Right lobe of liver (tissue), 6 donors: ENCODE measurements around the gene NKX2-2. TPM values are rescaled to one million over a fixed set of nuclear protein-coding genes. Genes with fewer than 3 reads are reported as not detected.
A peak's percentile ranks its signal among the peaks of the same experiment; 100 is the strongest.

ENCODE experiments used
- ATAC-seq, 4 donors: fragments of 200-7000 bp; cut with Tn5 transposase; one replicate each; pipeline ENCODE4 v1.9.1; 2020; ENCODE audit warnings: mild to moderate bottlenecking in 4 of 4, moderate library complexity in 4 of 4
- DNase-seq, 3 donors: peaks; one replicate each; pipeline ENCODE4 v3.0.0-alpha.2; 2020
- H3K27ac ChIP-seq, 3 donors: fragments of 200-600 bp; one replicate each; pipeline ENCODE4 v1.8.0; 2022
- H3K27me3 ChIP-seq, 2 donors: fragments of 200-600 bp; one replicate each; pipeline ENCODE4 v1.8.0; 2022
- H3K36me3 ChIP-seq, 4 donors: fragments of 200-600 bp; sonication (generic) in 1 of 4; one replicate each; pipeline versions ENCODE4 v1.5.1 to v1.8.0; 2017 to 2022; ENCODE audit warnings: control low read depth in 1 of 4
- H3K4me1 ChIP-seq, 4 donors: fragments of 200-600 bp; sonication (generic) in 1 of 4; one replicate each; pipeline versions ENCODE4 v1.5.1 to v1.8.0; 2017 to 2022; ENCODE audit warnings: control low read depth in 1 of 4
- H3K4me3 ChIP-seq, 3 donors: fragments of 200-600 bp; one replicate each; pipeline ENCODE4 v1.8.0; 2022
- H3K9me3 ChIP-seq, 4 donors: fragments of 200-600 bp; sonication (generic) in 1 of 4; one replicate each; pipeline versions ENCODE4 v1.5.1 to v1.8.0; 2017 to 2022; ENCODE audit warnings: control low read depth in 1 of 4
- POLR2A ChIP-seq: fragments of 450-650 bp; IDR thresholded peaks from one replicate; pipeline ENCODE4 v1.6.1; 2017; ENCODE audit warnings: antibody characterized with exemption, mild to moderate bottlenecking
- WGBS: methylation state at CpG from one replicate; pipeline ENCODE4 v1.1.6; 2018; ENCODE audit warnings: low coverage, low lambda C conversion rate; ENCODE audit not compliant: insufficient coverage; ENCODE audit errors: missing lambda C conversion rate; 5-methylcytosine and 5-hydroxymethylcytosine counted together
- intact Hi-C, 2 donors: fragments of 100-400 bp; cut with DNase I; formaldehyde crosslinking; loops; one replicate each; pipeline versions ENCODE4 v1.11.2 to v1.14.1; 2022
- total RNA-seq, 6 experiments: library from RNA; depleted of rRNA in 2 of 6; stranded (reverse); fragments of >200 nt in 2 of 6; fragmentation: NEBNext Ultra II Directional in 3 of 6; extraction: Animal tissue kit (Norgen Biotek cat#: 25700) in 3 of 6; gene quantifications; one replicate each; pipeline versions ENCODE4 v1.1.0 to v1.2.4, GENCODE V29; 2016 to 2023
- TF ChIP-seq, protein P1 (sequence below), 4 donors: fragments of 200-600 bp in 3 of 4; fragments of 450-650 bp in 1 of 4; IDR thresholded peaks; one replicate each; pipeline versions ENCODE4 v1.5.1 to v1.8.0; 2016 to 2022; ENCODE audit warnings: antibody characterized with exemption in 4 of 4, mild to moderate bottlenecking in 2 of 4
- donor health status: DM: no; HTN: yes; CAD: no.
- donor health status: DM: no; HTN: no; CAD: no.
- donor health status: DM: no; HTN: no; CAD: no.
- donor health status: DM: no; HTN: yes; CAD: no.
- donor health status: DM: no; HTN: yes; CAD: no.

NKX2-2 gene
- total RNA-seq, 6 experiments from 2014 or later = not detected

DNA sequence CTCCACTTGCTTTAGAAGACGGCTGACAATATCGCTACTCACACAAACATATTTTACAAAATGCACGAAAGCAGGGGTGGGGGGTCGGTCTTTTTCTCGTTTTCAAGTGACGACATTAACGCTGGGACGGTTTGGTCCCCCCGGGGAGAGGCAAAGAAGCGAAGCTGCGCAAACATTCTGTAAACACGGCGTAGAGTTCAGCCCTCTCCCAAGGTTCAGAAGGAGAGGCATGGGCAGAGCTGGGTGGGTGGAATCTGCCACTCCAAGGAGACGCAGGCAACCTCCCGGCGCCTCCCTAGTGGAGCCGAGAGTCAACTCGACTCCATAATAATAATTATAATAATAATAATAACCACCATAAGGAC is 2.4 kb downstream of the NKX2-2 start:
- intact Hi-C loops = no loop called here
- Histone ChIP-seq H3K27ac (no peak overlapping the region), H3K4me3 (no peak overlapping the region), H3K27me3 (peaks cover 5 to 57% of the 10 kb centered on the region in 2 donors), H3K4me1 (peaks cover 0 to 43% (median 11%) of the 10 kb centered on the region in 4 donors), H3K9me3 (no peaks in the 10 kb centered on the region), H3K36me3 (no peaks in the 10 kb centered on the region)
- ATAC-seq = no peak
- no peak for TF ChIP-seq POLR2A
- TF ChIP-seq, protein P1, sequence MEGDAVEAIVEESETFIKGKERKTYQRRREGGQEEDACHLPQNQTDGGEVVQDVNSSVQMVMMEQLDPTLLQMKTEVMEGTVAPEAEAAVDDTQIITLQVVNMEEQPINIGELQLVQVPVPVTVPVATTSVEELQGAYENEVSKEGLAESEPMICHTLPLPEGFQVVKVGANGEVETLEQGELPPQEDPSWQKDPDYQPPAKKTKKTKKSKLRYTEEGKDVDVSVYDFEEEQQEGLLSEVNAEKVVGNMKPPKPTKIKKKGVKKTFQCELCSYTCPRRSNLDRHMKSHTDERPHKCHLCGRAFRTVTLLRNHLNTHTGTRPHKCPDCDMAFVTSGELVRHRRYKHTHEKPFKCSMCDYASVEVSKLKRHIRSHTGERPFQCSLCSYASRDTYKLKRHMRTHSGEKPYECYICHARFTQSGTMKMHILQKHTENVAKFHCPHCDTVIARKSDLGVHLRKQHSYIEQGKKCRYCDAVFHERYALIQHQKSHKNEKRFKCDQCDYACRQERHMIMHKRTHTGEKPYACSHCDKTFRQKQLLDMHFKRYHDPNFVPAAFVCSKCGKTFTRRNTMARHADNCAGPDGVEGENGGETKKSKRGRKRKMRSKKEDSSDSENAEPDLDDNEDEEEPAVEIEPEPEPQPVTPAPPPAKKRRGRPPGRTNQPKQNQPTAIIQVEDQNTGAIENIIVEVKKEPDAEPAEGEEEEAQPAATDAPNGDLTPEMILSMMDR (IDR thresholded peaks at IDR 0.05) = no peak
- peak in 1 of 3 donors; percentile 19 for DNase-seq
- 21% methylated on average over 18 of the region's 18 CpGs for WGBS

DNA sequence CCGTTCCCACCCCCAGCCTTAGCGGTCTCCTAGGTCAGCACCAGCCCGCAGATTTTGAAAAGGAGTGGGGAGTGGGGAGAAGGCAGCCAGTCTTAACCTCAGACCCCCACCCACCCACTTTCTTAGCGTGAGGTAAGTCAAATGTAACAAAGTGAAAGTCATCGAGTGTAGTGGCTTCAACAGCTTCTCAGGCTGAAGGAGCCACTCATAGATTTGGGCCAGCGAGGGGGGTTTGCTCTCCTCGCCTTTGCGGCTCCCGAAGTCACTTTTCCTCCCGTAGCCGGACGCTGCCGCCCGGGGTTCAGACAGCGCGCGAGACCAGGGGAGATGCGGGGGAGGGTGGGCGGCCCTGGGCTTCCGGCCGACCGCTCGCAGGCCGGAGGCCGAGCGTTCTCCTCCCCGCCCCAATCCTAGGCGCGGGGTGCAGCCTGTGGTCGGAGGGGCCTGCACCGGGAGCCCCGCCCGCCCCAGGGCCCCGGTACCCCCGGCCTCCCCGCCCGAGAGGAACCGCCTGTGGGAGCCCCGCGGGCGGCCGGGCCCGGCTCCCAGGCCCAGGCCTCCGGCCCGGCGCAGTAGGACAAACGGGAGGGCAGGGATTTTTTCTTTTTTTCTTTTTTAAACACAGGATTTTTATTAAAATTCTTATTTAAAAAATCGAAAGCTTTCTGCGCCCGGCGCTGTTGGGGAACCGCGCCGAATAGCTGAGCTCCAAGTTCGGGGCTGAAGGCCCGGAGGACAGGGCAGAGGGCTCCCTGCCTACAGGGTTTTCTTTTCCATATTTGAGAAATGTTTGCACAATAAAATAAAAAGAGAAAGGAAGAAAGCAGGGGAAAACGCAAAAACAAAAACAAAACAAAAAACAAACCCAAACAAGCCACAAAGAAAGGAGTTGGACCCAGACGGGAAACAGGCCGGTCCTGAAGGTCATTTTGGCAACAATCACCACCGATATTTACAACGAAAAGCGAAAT is 3.2 kb downstream of the NKX2-2 start:
- Histone ChIP-seq H3K4me1 (peaks cover 0 to 47% (median 13%) of the 10 kb centered on the region in 4 donors), H3K36me3 (no peaks in the 10 kb centered on the region), H3K27me3 (peaks cover 5 to 54% of the 10 kb centered on the region in 2 donors), H3K4me3 (peak overlapping the region; percentile 9 to 36 (median 23)), H3K27ac (no peak overlapping the region), H3K9me3 (no peaks in the 10 kb centered on the region)
- no peak for ATAC-seq
- intact Hi-C loops = no loop called here
- DNase-seq = peak in 1 of 3 donors; percentile 20
- TF ChIP-seq, protein P1 (IDR thresholded peaks at IDR 0.05) = no peak
- TF ChIP-seq POLR2A = no peak
- WGBS = 20% methylated on average over 38 of the region's 62 CpGs

DNA sequence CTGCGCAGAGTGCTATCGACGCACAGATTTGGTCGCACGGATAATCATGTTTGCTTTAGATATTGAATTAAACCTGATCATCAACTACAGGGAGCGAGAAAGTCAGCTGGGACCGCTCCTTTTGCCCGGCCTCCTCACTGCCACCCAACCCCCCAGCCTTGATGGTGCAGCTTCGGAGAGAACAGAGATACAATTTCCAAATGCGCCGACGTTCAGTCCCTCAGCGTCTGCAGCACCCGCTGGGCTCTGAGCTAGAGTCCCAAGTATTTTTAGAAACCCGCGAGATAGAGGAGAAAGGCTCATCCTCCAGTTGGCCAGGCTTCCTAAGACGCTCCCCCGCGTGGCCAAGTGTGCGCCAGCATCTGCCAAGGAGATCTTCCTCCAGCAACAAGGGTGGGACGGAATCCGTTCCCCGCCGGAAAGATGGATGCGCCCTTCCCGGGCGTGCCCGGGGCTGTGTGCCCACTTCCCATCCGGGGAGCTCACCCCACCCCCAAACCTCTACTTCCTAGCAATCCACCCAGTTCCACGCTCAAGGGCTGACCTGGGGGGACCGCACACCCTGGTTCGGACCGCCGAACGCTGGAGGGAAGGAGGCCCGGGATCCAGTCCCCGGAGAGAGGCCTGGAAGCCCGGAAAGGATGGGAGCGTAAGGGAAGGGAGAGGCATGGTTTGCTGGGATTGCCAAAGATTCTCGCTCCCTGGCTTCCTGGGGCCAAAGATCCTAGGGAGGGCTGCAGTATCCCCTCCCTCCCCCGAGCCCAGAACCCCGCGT is 4.1 kb downstream of the NKX2-2 start:
- WGBS = 3% methylated on average over 29 of the region's 43 CpGs
- no peak for ATAC-seq
- Histone ChIP-seq H3K9me3 (no peaks in the 10 kb centered on the region), H3K27me3 (peaks cover 5 to 50% of the 10 kb centered on the region in 2 donors), H3K27ac (no peak overlapping the region), H3K4me3 (peak overlapping the region in 1 of 3 donors; percentile 36), H3K36me3 (no peaks in the 10 kb centered on the region), H3K4me1 (peaks cover 0 to 50% (median 15%) of the 10 kb centered on the region in 4 donors)
- intact Hi-C loops = loop anchor here (5.0 to 10.0 kb wide), 3 partner anchors 65 to 645 kb away; no protein-coding TSS in a partner anchor
- no peak for DNase-seq
- TF ChIP-seq, protein P1 (IDR thresholded peaks at IDR 0.05) = no peak
- no peak for TF ChIP-seq POLR2A

DNA sequence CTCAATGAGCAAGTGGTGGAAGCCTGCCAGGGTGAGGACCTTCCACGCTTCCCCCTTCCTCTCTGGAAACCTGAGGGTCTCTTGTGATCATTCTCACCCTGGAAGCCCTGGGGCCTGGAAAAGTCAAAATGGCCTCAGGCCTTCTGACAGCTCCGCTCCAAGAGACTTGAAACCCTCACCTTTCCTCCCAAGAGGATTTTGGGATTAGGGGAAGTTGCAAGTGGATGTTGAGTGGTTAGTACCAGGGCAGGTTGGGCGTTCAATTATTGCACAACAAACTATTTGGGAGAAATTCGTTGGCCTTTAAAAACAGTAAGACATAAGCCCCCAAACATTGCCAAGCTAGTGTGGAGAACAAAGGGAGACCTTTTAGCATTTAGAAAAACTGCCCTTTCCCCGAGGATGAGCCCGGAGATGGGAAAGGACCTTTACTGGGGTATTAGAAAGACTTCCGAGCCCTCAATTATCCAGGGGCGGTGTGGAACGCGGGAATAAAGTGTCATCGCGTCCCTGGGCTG is 4.7 kb downstream of the NKX2-2 start:
- Histone ChIP-seq H3K9me3 (no peaks in the 10 kb centered on the region), H3K4me3 (no peak overlapping the region), H3K36me3 (no peaks in the 10 kb centered on the region), H3K27ac (no peak overlapping the region), H3K4me1 (peaks cover 0 to 45% (median 15%) of the 10 kb centered on the region in 4 donors), H3K27me3 (peaks cover 5 to 45% of the 10 kb centered on the region in 2 donors)
- no peak for TF ChIP-seq POLR2A
- TF ChIP-seq, protein P1 (IDR thresholded peaks at IDR 0.05) = no peak
- 12% methylated on average over 9 of the region's 12 CpGs for WGBS
- intact Hi-C loops = loop anchor here (5.0 to 10.0 kb wide), 3 partner anchors 66 to 644 kb away; no protein-coding TSS in a partner anchor
- DNase-seq (peak in 1 of 3 donors; percentile 10), ATAC-seq (no peak)
